Endothelial cell of umbilical vein (primary cell): ENCODE measurements around the gene GEMIN5. TPM values are rescaled to one million over a fixed set of nuclear protein-coding genes. Genes with fewer than 3 reads are reported as not detected.

Experiments used
- BruUV-seq: library from RNA; stranded (reverse); fragments of 400-500 nt; replicated peaks from 2 replicates; lab custom pipeline; 2021; lab: Mats Ljungman, UMichigan
- CTCF ChIA-PET: fragments of 300-600, 350-600 bp; sonication (Branson Sonifier 250); formaldehyde crosslinking; loops from one replicate; lab custom pipeline; 2021; ENCODE audit warnings: antibody characterized with exemption, inconsistent platforms; lab: Charles Lee
- POLR2A ChIA-PET: fragments of 300-600, 350-600 bp; sonication (Branson Sonifier 250); formaldehyde crosslinking; loops from one replicate; lab custom pipeline; 2021; ENCODE audit warnings: antibody characterized with exemption, inconsistent platforms; lab: Charles Lee
- DNase-seq: peaks from one replicate; pipeline ENCODE4 v3.0.0-alpha.2; 2011; ENCODE audit warnings: low read depth, low spot score
- FAIRE-seq: peaks from 2 replicates; lab custom pipeline; 2011; peaks lifted over from hg19 to GRCh38; lab: Jason Lieb, UNC
- H2AFZ ChIP-seq: 2 replicates; pipeline ENCODE4 v1.6.0; 2012; ENCODE audit warnings: low read depth, low read length, control low read depth, inconsistent platforms
- H3K27ac ChIP-seq: 2 replicates; pipeline ENCODE4 v1.5.1; 2011; ENCODE audit warnings: low read depth, mild to moderate bottlenecking, control low read depth, low read length, moderate library complexity; ENCODE audit not compliant: insufficient read depth
- H3K27me3 ChIP-seq, 2 experiments: 2 replicates each; pipeline versions ENCODE4 v1.6.0 to v1.6.1; 2011; ENCODE audit warnings: low read length in 2 of 2, mixed read lengths in 1 of 2; ENCODE audit not compliant: control insufficient read depth in 2 of 2, insufficient read depth in 2 of 2
- H3K36me3 ChIP-seq, 2 experiments: 2 replicates in 1 of 2; 3 replicates in 1 of 2; pipeline ENCODE4 v1.5.1; 2011; ENCODE audit warnings: low read length in 2 of 2, mild to moderate bottlenecking in 1 of 2, moderate library complexity in 1 of 2; ENCODE audit not compliant: control insufficient read depth in 2 of 2, insufficient read depth in 2 of 2; ENCODE audit errors: extremely low read depth in 1 of 2
- H3K4me1 ChIP-seq: 3 replicates; pipeline ENCODE4 v1.5.1; 2011; ENCODE audit warnings: mild to moderate bottlenecking, low read length; ENCODE audit not compliant: control insufficient read depth, insufficient read depth; ENCODE audit errors: extremely low read depth
- H3K4me2 ChIP-seq: 2 replicates; pipeline ENCODE4 v1.6.1; 2011; ENCODE audit warnings: low read length, control low read depth, mixed read lengths; ENCODE audit not compliant: insufficient read depth
- H3K4me3 ChIP-seq, 3 experiments: fragments of 200-600 bp in 1 of 3; sonication (generic), shearing (Covaris generic) in 1 of 3; replicated peaks in 1 of 3; 2 replicates each; pipeline ENCODE4 v1.5.1; 2011 to 2016; ENCODE audit warnings: control low read depth in 3 of 3, low read length in 3 of 3, mild to moderate bottlenecking in 2 of 3, inconsistent platforms in 1 of 3, low read depth in 1 of 3, moderate library complexity in 1 of 3; ENCODE audit not compliant: insufficient read depth in 1 of 3
- H3K79me2 ChIP-seq: 2 replicates; pipeline ENCODE4 v1.6.0; 2012; ENCODE audit warnings: low read length, inconsistent platforms; ENCODE audit not compliant: control insufficient read depth, insufficient read depth
- H3K9ac ChIP-seq: replicated peaks from 2 replicates; pipeline ENCODE3; 2011; ENCODE audit warnings: low read length, control low read depth; ENCODE audit not compliant: insufficient read depth; ENCODE audit errors: extremely low read depth
- H3K9me1 ChIP-seq: replicated peaks from 3 replicates; pipeline ENCODE4 v1.6.0; 2011; ENCODE audit warnings: mild to moderate bottlenecking, low read length; ENCODE audit not compliant: control insufficient read depth, insufficient read depth; ENCODE audit errors: extremely low read depth
- H3K9me3 ChIP-seq: replicated peaks from 2 replicates; pipeline ENCODE4 v1.5.1; 2012; ENCODE audit warnings: low read length, inconsistent platforms; ENCODE audit not compliant: control insufficient read depth, insufficient read depth
- H4K20me1 ChIP-seq: replicated peaks from 2 replicates; pipeline ENCODE3; 2011; ENCODE audit warnings: mild to moderate bottlenecking, low read length; ENCODE audit not compliant: control insufficient read depth, insufficient read depth; ENCODE audit errors: extremely low read depth
- CTCF ChIP-seq, 2 donors: IDR thresholded peaks; 1 replicate in 1 of 2; 2 replicates in 1 of 2; pipeline ENCODE4 v1.5.1; 2011; ENCODE audit warnings: low read length in 2 of 2, mild to moderate bottlenecking in 2 of 2, moderate library complexity in 2 of 2, control low read depth in 1 of 2, inconsistent platforms in 1 of 2, low read depth in 1 of 2; ENCODE audit not compliant: insufficient read depth in 1 of 2; ENCODE audit errors: extremely low read depth in 1 of 2
- EZH2 ChIP-seq: IDR thresholded peaks from 2 replicates; pipeline ENCODE4 v1.6.1; 2012; ENCODE audit warnings: borderline replicate concordance, low read depth, mild to moderate bottlenecking, moderate library complexity, low read length, inconsistent platforms; ENCODE audit not compliant: severe bottlenecking
- FOS ChIP-seq: IDR thresholded peaks from 2 replicates; pipeline ENCODE4 v1.6.1; 2011; ENCODE audit warnings: mild to moderate bottlenecking, low read length, moderate library complexity, borderline replicate concordance; ENCODE audit not compliant: insufficient read depth
- GATA2 ChIP-seq: IDR thresholded peaks from 2 replicates; pipeline ENCODE4 v1.7.0; 2011; ENCODE audit warnings: low read depth, mild to moderate bottlenecking, moderate library complexity, mixed read lengths, low read length; ENCODE audit not compliant: insufficient read length, insufficient read depth
- JUN ChIP-seq: IDR thresholded peaks from 2 replicates; pipeline ENCODE4 v1.6.1; 2011; ENCODE audit warnings: borderline replicate concordance, low read depth; ENCODE audit not compliant: insufficient read length, insufficient read depth
- MAX ChIP-seq: IDR thresholded peaks from 2 replicates; pipeline ENCODE4 v1.6.1; 2011; ENCODE audit not compliant: insufficient read depth, insufficient read length
- MYC ChIP-seq: IDR thresholded peaks from one replicate; pipeline ENCODE4 v1.6.1; 2011; ENCODE audit warnings: mild to moderate bottlenecking, low read depth, low read length
- POLR2A ChIP-seq: IDR thresholded peaks from 2 replicates; pipeline ENCODE4 v1.6.1; 2012; ENCODE audit warnings: low read depth, mild to moderate bottlenecking, control low read depth, low read length
- POLR2AphosphoS5 ChIP-seq: IDR thresholded peaks from 2 replicates; pipeline ENCODE4 v1.6.1; 2012; ENCODE audit warnings: low read depth, mild to moderate bottlenecking, control low read depth, low read length, moderate library complexity; ENCODE audit not compliant: insufficient read depth
- dilution Hi-C: fragments of 300-500 bp; cut with MboI; formaldehyde crosslinking; loops from one replicate; pipeline ENCODE4 v1.15.0; 2019; ENCODE audit warnings: low sequenced_read_pairs; ENCODE audit not compliant: extremely low pct_ligation_motif_present
- intact Hi-C: fragments of 100-400 bp; cut with micrococcal nuclease; formaldehyde crosslinking; loops from one replicate; pipeline ENCODE4 v1.10.0; 2022
- polyA plus RNA-seq, 4 experiments: library from polyadenylated mRNA; depleted of rRNA in 3 of 4; stranded (reverse) in 3 of 4; unstranded in 1 of 4; fragments of >200 nt; gene quantifications; 2 replicates each; pipeline versions ENCODE4 v1.2.1 to v1.2.3, GENCODE V29; 2011 to 2012; ENCODE audit warnings: missing spikeins in 1 of 4
- total RNA-seq: library from RNA; stranded (reverse); gene quantifications from 2 replicates; pipeline ENCODE4 v1.2.3, GENCODE V29; 2021

GEMIN5 gene
- total and polyA plus RNA-seq, 2 donors (not counting 3 experiments of a cell fraction or from before 2014, with no cell fraction given): 7.2 to 23.1 TPM

- Histone ChIP-seq H3K9me1 (no peaks in the 10 kb centered on the region), H3K27me3 (no peaks in the 10 kb centered on the region), H3K4me3 (no peak overlapping the region), H2AFZ (no peak overlapping the region), H3K79me2 (no peaks in the 10 kb centered on the region), H3K36me3 (peaks cover 31 to 40% of the 10 kb centered on the region in 2 experiments), H3K9ac (no peak overlapping the region), H3K9me3 (peaks cover 1% of the 10 kb centered on the region), H3K4me2 (no peak overlapping the region), H3K4me1 (no peaks in the 10 kb centered on the region), H4K20me1 (no peaks in the 10 kb centered on the region), H3K27ac (no peak overlapping the region)
- FAIRE-seq (no peak), DNase-seq (no peak)
- no peak for TF ChIP-seq JUN
- TF ChIP-seq CTCF (IDR thresholded peaks at IDR 0.05; ENCODE audit: extremely low read depth in 1 of 2, insufficient read depth in 1 of 2, low read depth in 1 of 2, low read length in 2 of 2): no peak
- TF ChIP-seq FOS: no peak
- BruUV-seq: no TSS peak
- ChIA-PET CTCF (no interaction called here), POLR2A (no interaction called here)
- dilution Hi-C loops: no loop called here
- intact Hi-C loops: no loop called here
These were observed 64.2 kb downstream of the GEMIN5 start for GRCh38 chr5:154873791-154874331.

- Histone ChIP-seq H4K20me1 (no peaks in the 10 kb centered on the region), H3K9me1 (no peaks in the 10 kb centered on the region), H3K4me3 (no peak overlapping the region), H3K27ac (no peak overlapping the region), H3K27me3 (no peaks in the 10 kb centered on the region), H3K4me2 (no peak overlapping the region), H2AFZ (no peak overlapping the region), H3K79me2 (peaks cover 2% of the 10 kb centered on the region), H3K9me3 (no peaks in the 10 kb centered on the region), H3K9ac (no peak overlapping the region), H3K36me3 (peaks cover 37 to 41% of the 10 kb centered on the region in 2 experiments), H3K4me1 (no peaks in the 10 kb centered on the region)
- DNase-seq: no peak
- dilution Hi-C loops (no loop called here), intact Hi-C loops (no loop called here)
- ChIA-PET CTCF (interaction anchor here (1.5 kb wide), 1 partner anchor 9 kb away, joined by 5 read pairs; no protein-coding TSS in a partner anchor), POLR2A (interaction anchor here (0.7 kb wide), 1 partner anchor 186 kb away, joined by 6 read pairs; no protein-coding TSS in a partner anchor)
- BruUV-seq: no TSS peak
- TF ChIP-seq MYC (no peak), POLR2A (no peak), GATA2 (no peak), POLR2AphosphoS5 (no peak), CTCF (IDR thresholded peaks at IDR 0.05; ENCODE audit: extremely low read depth in 1 of 2, insufficient read depth in 1 of 2, low read depth in 1 of 2, low read length in 2 of 2) (no peak), EZH2 (no peak), JUN (no peak), FOS (no peak), MAX (no peak)
- FAIRE-seq: no peak
These were observed 66.3 kb downstream of the GEMIN5 start for GRCh38 chr5:154871734-154872133.
